Subcutaneous adipose tissue (tissue), 4 donors: ENCODE results near the gene SCGB1A1. TPM values are rescaled to one million over a fixed set of nuclear protein-coding genes. Genes with fewer than 3 reads are reported as not detected.

Source experiments
- CTCF ChIP-seq: fragments of 450-650 bp; IDR thresholded peaks from one replicate; pipeline ENCODE4 v1.5.1; 2016; ENCODE audit warnings: low read depth, mild to moderate bottlenecking, control low read depth, antibody characterized with exemption, moderate library complexity
- total RNA-seq, 4 donors: library from RNA; depleted of rRNA; stranded (reverse); fragments of >200 nt; gene quantifications; one replicate each; pipeline ENCODE4 v1.1.0, GENCODE V29; 2016

Gene SCGB1A1
- total RNA-seq, 4 donors from 2014 or later: not detected

- no peak for TF ChIP-seq CTCF
These were observed 23.9 kb upstream of the SCGB1A1 start for GRCh38 chr11:62394825-62395538.

GRCh38 chr11:62395885-62396551, 22.8 kb upstream of the SCGB1A1 start:
- TF ChIP-seq CTCF: no peak

- TF ChIP-seq CTCF: no peak
These were observed 20.5 kb upstream of the SCGB1A1 start for GRCh38 chr11:62398011-62398994.

- no peak for TF ChIP-seq CTCF
These were observed 19.5 kb upstream of the SCGB1A1 start for GRCh38 chr11:62399172-62399877.

GRCh38 chr11:62399878-62400266, 19.0 kb upstream of the SCGB1A1 start:
- no peak for TF ChIP-seq CTCF

- no peak for TF ChIP-seq CTCF
These were observed 18.6 kb upstream of the SCGB1A1 start for GRCh38 chr11:62400281-62400680.
